22Rv1 (cell line): ENCODE measurements around the gene TRIM13.
"Not testable (repeated sequence)": the region's sequence is repeated elsewhere in the genome, so short reads cannot be mapped to it uniquely, and the experiment has no call there.

Experiments used
- H3K27ac ChIP-seq: fragments of 450-650 bp; 2 replicates; pipeline ENCODE4 v1.5.1; 2017
- CTCF ChIP-seq: fragments of 450-650 bp; IDR thresholded peaks from 2 replicates; pipeline ENCODE4 v1.5.1; 2017; ENCODE audit warnings: mild to moderate bottlenecking
- ZFX ChIP-seq: fragments of 450-650 bp; IDR thresholded peaks from 2 replicates; pipeline ENCODE4 v1.6.1; 2017; ENCODE audit warnings: antibody characterized with exemption, borderline replicate concordance

TRIM13 gene

GRCh38 chr13:49986471-49986870, 10.4 kb upstream of the TRIM13 start:
- H3K27ac ChIP-seq, result no peak overlapping the region
- TF ChIP-seq ZFX (no peak), CTCF (no peak)

- H3K27ac ChIP-seq, result not testable (repeated sequence)
These were observed 6.2 kb upstream of the TRIM13 start for GRCh38 chr13:49990612-49991011.

GRCh38 chr13:49993111-49993510, 3.7 kb upstream of the TRIM13 start:
- H3K27ac ChIP-seq, result no peak overlapping the region
- TF ChIP-seq CTCF (no peak), ZFX (no peak)

- TF ChIP-seq CTCF (no peak), ZFX (no peak)
These were observed 3.2 kb upstream of the TRIM13 start for GRCh38 chr13:49993666-49994065.

GRCh38 chr13:49995625-49996101, 1.2 kb upstream of the TRIM13 start:
- H3K27ac ChIP-seq, result peak overlapping the region; percentile 94
- TF ChIP-seq ZFX (no peak), CTCF (no peak)

More at GRCh38 chr13:49993666-49994065, 3.2 kb upstream of the TRIM13 start:
- H3K27ac ChIP-seq, result no peak overlapping the region

GRCh38 chr13:49996161-49996915, 504 bp upstream of the TRIM13 start:
- peak overlapping the region; percentile 94 for H3K27ac ChIP-seq
- TF ChIP-seq CTCF (no peak), ZFX (no peak)

- TF ChIP-seq CTCF, result no peak
- H3K27ac ChIP-seq, result peak overlapping the region; percentile 94
These were observed 1.1 kb downstream of the TRIM13 start for GRCh38 chr13:49997955-49998354.
